GM12892 (cell line): ENCODE data around the gene KAZN.

Source experiments
- POLR2A ChIP-seq: IDR thresholded peaks from 2 replicates; pipeline ENCODE4 v1.6.1; 2011; ENCODE audit warnings: low read depth, low read length, control low read depth
- POLR2AphosphoS5 ChIP-seq: IDR thresholded peaks from 2 replicates; pipeline ENCODE4 v1.6.1; 2011; ENCODE audit warnings: low read depth, low read length, control low read depth
- TAF1 ChIP-seq: IDR thresholded peaks from 2 replicates; pipeline ENCODE4 v1.6.1; 2011; ENCODE audit warnings: low read depth, mild to moderate bottlenecking, control low read depth, low read length, borderline replicate concordance

GRCh38 chr1:14964711-14965055 is 366.2 kb downstream of the KAZN start:
- TF ChIP-seq POLR2A (no peak), POLR2AphosphoS5 (no peak), TAF1 (no peak)
